Forelimb muscle (tissue), 1 donor: ENCODE data around the gene CARD11. TPM values are rescaled to one million over a fixed set of nuclear protein-coding genes. Genes with fewer than 3 reads are reported as not detected.
"Not testable (repeated sequence)": the region's sequence is repeated elsewhere in the genome, so short reads cannot be mapped to it uniquely, and the experiment has no call there.

Experiments
- DNase-seq: peaks from one replicate; pipeline ENCODE4 v3.0.0-alpha.2; 2013; ENCODE audit warnings: low read depth
- polyA plus RNA-seq: library from polyadenylated mRNA; unstranded; fragments of 120-200 nt; gene quantifications from one replicate; pipeline ENCODE4 v1.2.1, GENCODE V29; 2013; ENCODE audit not compliant: insufficient read length

CARD11 gene
- polyA plus RNA-seq, 1 donor: 0.67 TPM

- no peak for DNase-seq
Observed at GRCh38 chr7:2964208-2964607, 79.5 kb downstream of the CARD11 start.

DNA sequence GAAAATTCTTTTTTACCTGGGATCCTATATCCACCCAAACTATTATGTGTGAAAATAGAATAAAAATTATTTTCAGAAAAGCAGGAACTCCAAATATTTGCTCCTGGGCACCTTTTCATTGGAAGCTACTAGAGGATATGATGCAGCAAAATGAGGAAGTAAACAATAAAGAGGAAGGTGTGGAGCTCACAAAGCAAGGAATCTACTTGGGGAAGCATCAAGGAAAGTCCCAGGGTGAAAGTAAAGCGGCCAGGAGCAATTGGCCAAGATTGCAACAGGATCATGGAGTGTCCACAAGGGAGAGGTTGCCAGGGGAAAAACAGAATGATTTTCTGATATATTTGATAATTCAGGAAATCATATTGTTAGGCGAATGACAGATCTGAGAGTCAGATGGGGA is 80.8 kb downstream of the CARD11 start:
- no peak for DNase-seq

- no peak for DNase-seq
Observed at GRCh38 chr7:2959828-2960599, 83.7 kb downstream of the CARD11 start.

- no peak for DNase-seq
Observed at GRCh38 chr7:2959103-2959680, 84.5 kb downstream of the CARD11 start.

DNA sequence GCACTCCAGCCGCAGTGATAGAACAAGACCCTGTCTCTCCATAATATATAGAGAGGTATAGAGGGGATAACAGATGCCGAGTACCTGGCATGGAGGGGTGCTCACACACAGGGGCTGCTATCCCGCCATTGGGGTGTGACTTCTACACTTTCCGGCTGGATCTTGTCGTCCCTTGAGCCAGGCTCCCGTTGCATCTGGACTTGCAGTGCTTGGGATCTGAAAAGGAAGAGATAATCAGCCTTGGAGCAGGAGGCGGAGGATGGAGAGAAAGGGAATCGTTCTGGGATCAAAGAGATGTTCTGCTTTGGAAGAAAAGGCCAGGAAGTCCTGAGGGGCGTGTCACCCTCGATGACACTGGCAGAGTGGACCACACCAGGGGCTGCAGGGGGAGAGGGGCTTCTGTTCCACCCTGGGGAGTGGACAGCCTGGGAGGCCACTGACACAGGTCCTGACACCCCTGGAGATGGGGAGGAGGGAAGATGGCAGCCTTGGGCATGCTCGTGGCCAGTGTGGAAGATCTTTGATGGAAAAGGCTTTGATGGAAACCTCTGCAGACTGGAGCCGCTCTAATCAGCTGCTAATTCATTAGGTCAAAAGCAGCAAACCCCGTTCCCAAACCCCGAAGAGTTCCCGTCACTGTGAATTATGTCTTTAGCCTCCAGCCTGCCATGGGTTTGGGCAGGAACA is 85.1 kb downstream of the CARD11 start:
- no peak for DNase-seq

- DNase-seq: not testable (repeated sequence)
Observed at GRCh38 chr7:2957369-2957727, 86.3 kb downstream of the CARD11 start.

GRCh38 chr7:2956526-2957368 is 86.9 kb downstream of the CARD11 start:
- DNase-seq: no peak

DNA sequence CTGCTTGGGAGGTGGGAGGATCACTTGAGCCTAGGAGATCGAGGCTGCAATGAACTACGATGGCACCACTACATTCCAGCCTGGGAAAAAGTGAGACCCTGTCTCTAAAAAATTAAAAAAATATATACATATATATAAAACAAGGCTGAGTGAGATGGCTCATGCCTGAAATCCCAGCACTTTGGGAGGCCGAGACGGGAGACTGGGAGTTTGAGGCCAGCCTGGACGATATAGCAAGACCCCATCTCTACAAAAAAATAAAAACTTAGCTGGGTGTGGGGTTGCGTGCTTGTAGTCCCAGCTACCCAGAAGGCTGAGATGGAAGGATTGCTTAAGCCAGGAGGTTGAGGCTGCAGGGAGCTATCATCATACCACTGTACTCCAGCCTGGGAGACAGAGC is 87.6 kb downstream of the CARD11 start:
- no peak for DNase-seq

DNA sequence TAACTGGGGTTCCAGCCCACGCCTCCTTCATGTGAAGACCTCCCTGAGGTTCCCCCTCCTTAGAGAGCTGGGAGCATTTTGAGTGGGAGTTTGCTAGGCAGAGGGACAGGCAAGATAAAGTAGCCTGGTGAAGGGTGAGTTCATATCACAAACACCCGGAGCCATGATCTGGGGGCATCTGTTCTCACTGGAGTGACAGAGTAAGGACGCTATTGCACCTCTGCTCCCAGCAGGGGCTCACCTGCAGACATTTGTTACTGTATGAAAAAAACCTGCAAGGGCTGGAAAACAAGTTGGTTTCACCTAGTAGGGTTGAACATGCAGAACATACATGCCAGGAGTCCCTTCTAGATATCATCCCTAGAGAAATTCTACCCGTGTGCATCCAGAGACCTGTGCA is 88.4 kb downstream of the CARD11 start:
- no peak for DNase-seq

GRCh38 chr7:2954433-2954853 is 89.2 kb downstream of the CARD11 start:
- no peak for DNase-seq

DNA sequence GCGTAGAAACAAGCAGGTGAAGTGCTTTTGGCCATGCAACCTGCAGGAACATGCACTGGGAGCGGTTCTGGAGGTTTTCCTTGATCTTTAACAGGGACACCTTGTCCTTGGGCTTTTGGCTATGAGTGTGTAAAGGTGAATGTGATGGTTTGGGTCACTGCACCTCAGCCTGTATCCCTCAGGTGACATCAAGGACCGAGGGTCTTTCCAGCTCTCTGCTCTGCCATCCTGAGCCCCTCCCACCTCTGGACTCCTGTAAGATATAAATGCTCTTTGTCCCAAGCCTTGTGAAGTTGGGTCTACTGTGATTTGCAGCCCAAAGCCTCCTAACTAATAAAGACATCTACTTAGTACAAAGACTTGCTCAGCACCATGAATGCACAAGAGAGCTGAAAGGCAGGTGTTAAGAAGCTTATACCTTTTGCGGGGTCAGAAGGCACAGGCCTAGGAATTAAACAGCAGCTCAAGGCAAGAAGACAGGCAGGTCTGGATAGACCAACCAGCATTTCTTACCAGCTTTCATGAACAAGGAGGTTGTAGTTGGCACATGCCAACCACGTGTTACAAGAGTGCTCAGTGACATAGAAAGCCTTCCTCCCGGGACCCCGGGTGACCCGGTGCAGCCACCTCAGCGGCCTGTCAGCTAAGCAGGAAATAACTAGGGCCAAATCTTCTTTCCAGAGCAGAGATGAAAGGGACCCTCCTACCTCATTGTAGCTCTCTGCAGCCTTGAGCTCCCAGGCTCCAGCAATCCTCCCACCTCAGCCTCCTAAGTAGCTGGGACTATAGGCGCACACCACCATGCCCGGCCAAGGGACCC is 89.9 kb downstream of the CARD11 start:
- DNase-seq: no peak

DNA sequence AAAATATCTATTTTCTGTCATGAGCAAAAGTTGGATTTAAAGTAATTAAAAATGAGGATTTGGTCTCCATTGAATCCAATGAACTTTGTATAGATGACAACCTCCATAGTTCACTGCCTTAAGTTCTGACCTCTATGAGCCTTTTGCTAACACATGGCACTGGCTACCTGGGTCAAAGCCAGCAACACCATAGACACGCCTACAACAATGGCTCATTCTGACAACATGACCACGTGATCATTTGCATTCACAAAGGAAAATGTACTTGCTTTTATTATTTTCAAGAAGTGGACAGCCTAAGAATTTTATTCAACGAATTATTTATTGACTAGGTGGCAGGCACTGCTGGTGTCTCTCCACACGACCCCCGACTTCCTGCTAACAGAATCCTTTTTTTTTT is 90.6 kb downstream of the CARD11 start:
- DNase-seq: no peak

DNA sequence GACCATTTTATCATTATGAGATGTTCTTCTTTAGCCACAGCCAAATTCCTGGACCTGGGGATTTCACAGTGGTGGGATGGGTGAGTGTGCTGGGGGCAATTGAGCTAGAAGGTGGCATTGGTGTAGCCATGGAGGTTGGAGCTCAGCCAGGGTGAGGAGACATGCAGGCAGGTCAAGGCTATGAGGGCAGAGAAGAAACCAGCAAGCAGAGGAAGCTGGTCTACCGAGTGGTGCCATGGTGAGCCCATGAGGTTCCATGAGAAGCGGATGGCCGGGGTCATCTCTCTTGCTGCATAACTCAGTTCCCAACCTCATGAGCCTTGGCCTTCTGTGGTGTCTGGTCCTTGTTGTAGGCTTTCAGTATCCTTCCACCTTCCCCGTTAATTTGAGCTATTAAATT is 91.4 kb downstream of the CARD11 start:
- DNase-seq: no peak

DNA sequence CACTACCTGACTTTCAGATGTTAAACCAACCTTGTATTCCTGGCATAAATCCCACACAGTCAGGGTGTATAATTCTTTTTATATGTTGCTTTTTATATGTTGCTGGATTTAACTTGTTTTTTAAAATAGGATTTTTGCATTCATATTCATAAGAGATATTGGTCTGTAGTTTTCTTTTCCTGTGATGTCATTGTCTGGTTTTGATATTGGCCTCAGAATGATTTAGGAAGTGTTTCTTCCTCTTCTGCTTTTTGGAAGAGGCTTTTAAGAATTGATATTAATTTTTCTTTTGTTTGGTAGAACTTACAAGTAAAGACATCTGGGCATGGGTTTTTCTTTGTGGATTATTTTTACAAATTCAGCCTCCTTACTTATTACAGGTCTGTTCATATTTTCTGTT is 93.1 kb downstream of the CARD11 start:
- DNase-seq: no peak

DNA sequence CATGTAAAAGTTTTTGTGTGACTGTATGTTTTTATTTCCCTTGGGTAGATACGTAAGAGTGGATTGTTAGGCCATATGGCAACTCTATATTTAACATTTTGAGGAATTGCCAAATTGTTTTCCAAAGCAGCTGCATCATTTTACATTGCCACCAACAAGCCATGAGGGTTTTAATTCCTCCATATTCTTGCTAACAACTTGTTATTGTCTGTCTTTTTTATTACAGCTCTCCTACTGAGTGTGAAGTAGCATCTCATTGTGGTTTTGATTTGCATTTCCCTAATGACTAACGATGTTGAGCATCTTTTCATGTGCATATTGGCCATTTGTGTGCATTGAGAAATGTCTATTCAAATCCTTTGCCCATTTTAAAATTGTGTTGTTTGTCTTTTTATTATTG is 94.9 kb downstream of the CARD11 start:
- DNase-seq: no peak

GRCh38 chr7:2947058-2947780 is 96.4 kb downstream of the CARD11 start:
- DNase-seq: no peak

- DNase-seq: no peak
Observed at GRCh38 chr7:2945171-2945570, 98.5 kb downstream of the CARD11 start.

GRCh38 chr7:2944739-2945138 is 98.9 kb downstream of the CARD11 start:
- no peak for DNase-seq

DNA sequence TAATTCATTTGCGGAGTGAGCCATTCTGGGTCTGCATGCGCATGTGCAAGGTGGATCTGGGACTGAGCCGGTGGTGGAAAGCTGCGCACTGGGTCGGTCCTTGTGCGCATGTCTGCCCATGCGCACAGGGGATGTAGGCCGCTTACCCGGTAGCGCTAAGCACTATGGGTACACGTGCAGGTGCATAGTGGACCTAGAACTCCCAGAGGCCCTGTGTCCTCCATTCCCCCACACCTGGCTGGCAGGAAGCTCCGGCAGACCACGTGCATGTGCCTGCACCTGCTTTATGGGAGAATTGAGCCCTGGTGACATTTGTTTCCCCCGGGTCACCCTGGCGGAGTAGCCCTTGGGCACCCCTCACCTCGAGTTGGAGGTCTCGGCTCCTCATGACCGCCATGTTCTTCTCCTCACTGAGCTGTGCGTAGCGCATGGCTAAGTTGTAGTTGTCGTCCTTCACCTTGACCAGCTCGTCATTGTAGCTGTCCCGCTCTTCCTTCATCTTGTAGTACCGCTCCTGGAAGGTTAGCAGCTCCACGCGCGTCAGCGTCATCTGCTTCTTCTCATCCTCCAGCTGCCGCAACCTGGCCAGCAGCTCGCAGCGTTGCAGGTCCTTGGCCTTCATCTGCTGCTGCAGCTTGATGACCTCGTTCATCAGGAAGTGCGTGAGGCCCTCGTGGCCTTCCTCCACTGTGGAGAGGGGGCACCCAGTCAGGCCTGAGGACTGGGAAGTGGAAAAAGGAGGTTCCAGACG is 99.6 kb downstream of the CARD11 start:
- DNase-seq: no peak
